Effector CD4-positive, alpha-beta T cell (primary cell): ENCODE data around the gene DLAT.
"Not testable (repeated sequence)": the region's sequence is repeated elsewhere in the genome, so short reads cannot be mapped to it uniquely, and the experiment has no call there.

Experiments used
- DNase-seq: peaks from one replicate; pipeline ENCODE4 v3.0.0-alpha.2; 2020
- total RNA-seq: gene quantifications from one replicate; lab custom pipeline; 2026; lab: John Stamatoyannopoulos, UW

The DLAT gene
- total RNA-seq: 29.3 reads per million, percentile 55 among the genes with 10 or more reads in this experiment

DNA sequence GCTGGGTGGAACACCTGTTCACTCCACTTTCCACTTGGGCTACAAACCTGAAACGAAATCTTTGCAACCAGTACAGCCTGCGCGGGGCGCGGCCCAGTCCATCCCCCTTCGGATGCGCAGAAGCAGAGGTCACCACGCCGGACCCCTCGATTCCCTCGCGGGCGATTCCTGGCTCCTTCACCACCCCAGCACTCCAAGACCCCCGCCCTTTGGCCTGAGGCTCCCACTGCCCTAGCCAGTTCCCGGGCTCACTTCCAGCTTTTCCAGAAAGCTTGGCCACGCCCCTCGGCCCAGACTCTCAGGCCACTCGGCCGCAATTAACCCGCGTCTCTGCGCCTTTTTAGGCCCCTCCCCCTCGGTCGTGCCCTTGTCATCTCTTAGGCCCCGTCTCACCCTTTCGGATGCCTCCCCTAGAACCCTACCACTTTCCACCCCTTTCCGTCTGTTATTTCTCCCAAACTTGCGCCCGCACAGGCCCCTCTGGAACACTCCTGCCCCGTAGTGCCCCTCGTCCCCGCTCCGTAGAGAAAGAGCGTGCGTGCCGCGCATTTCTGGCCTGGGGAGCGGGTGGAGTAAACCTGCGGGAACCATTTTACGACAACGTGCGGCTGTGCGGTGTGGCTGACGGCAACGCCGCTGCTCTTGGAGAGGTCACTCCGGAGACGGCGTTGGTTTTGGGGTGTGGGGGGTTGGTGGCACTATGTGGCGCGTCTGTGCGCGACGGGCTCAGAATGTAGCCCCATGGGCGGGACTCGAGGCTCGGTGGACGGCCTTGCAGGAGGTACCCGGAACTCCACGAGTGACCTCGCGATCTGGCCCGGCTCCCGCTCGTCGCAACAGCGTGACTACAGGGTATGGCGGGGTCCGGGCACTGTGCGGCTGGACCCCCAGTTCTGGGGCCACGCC lies at the start of gene DLAT:
TSS of gene DLAT (plus strand) at position 636 of the 906 bp plus-strand sequence. CDS start at position 701, 65 bp downstream.
- peak; percentile 80 for DNase-seq

DNA sequence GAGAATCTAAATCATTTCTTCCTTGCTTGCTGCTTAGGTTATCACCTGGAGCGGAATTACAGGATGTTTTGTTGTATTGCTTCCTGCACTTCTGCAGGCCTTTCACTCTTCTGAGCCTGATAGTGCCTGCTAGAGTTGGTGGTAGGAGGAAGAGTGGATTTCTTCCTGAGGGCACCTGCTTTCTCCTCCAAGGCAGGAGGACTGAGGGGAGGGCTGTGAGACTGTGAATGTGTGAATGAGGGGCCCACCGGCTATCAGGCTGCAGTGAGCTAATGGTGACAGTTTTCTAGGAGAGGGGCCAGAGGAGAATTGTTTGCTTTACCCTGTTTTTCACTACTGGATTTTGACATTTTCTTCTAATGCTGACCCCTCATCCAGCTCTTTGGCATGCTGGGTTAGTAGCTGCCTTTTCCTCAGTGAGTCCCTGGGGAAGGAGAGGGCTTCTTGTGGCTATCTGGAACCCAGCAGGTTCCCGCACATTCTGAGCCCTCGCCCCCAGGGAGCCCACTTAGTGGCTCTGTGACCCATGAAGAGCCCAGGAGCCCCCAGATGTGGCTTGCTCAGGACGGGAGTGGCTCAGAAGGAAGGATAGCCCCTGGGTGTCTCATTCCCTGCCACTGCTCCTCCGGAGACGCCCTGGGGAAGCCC lies 49.0 kb upstream of the DLAT start:
- DNase-seq: no peak

DNA sequence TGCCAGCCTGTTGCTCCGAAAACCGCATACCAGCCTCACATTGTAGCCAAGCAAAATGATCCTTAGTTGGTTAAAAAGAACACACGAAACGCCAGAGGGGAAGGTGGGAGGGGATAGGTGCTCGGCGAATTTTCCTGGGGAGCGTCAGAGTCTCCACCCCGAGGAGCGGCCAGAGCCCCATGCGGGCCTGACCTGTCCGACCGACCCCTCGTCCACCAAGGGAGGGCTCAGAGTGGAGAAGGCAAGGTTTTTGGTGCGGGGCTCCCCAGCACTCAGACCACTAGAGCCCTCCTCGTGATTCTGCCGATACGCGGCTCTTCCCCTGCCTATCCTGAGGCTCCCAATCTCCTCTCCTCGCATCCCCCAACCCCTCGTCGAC lies 48.5 kb upstream of the DLAT start:
- no peak for DNase-seq

DNA sequence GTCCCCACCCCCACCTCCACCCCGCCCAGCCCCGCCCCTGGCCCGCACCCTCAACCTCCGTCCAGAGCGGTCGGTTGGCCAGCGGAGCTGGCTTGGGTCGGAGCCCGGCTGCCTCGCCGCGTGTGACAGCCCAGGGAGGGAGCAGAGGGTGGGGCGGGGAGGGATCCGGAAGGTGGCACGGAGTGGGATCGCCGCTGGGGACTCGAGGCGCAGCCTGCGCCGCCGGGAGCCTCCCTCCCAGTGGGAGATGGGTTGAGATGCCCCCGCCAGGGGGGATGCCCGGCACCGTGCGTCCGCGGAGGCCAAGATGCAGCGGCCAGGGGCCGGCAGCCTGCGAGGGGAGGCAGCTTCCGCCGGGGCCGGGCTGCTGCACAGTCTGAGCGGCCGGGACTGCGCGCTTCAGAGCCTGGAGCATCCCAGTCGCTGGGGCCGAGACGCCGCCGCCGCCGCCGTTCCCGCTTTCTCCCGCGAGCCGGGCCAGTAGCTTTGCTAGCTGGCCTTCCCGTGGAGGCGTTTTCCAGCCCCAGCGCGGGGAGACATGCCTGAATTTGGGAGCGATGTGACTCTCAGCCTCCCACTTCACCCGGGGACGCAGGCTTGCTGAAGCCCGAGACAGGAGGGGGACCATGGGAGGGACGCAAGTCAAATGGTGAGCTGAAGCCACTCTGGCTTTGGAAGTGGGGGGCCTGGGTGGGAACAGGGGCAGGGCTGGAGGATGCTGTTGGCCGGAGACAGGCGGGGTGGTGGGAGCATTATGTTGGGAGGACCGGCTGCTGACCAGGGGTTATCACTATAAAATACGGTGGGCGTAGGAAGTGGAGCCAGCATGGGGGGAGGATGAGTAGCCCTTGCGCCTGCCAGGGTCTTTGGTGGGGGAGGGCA lies 47.8 kb upstream of the DLAT start:
- no peak for DNase-seq

DNA sequence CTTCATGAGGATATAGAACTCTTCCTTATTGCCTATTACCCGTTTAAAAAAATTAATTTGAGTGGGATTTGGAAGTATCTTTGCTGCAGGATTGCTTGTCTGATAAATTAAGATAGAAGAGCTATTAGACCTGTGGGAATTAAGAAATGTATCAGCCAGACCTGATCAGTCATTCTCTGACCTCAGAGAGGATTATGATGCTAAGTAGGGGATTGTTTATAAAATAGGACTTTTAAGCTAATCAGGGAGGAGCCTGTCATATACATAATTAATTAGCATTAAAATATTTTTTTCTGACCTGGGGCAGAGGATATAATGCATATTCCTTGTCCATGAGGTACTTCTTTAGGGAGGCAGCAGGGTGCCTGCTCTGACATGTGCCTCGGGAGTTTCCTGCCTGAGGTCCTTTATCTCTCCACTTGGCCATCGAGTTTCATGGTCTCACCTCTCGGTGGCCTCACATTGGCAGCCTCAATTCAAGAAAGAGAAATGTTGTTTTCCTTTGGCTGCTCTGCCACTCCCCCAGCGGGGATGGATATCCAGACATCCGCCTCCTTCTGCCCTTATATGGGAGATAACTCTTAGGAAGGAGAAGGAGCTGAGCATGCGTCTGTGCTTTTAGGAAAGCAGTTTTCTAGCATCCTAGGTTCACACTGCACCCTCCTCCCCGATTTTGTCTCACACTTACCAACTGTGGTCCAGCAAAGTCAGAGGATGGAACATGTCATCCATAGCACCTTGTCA lies 47.0 kb upstream of the DLAT start:
- DNase-seq: no peak

DNA sequence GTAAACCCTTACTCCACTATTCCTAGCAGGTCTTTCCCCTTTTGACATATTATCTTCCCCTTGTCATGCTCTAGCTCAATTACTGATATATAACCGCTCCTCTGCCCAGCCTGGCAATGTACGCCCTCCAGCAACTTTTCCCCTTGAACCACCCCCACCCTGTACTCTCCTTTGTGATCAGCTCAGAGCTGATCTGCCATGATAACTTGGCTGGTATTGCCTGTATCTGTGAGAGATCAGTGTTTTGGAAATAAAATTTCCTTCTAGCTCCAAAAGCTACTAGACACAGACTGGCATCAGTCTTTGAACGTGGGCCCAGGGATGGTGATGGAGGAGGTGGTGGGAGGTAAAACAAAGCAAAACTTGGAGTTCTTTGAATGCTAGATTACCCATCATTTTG lies 45.1 kb upstream of the DLAT start:
- DNase-seq: no peak

DNA sequence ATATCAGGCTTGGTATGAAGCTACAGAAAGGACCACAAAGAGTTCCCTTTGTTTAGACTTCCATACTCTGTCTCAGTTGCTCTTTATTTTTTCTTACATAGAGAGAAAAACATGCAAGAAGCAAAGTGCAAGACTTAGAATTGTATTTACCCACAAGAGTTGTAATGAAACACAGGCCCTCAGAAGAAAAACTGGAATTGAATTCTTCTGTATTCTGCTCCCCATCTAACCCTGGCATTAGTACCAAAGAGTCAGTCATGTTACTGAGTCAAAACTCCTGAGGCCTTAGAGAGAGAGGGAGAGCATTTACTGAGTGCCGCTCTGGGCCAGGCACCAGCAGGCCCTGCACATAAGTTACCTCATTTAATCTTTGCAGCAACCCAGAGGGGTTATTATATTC lies 43.9 kb upstream of the DLAT start:
- DNase-seq: no peak

DNA sequence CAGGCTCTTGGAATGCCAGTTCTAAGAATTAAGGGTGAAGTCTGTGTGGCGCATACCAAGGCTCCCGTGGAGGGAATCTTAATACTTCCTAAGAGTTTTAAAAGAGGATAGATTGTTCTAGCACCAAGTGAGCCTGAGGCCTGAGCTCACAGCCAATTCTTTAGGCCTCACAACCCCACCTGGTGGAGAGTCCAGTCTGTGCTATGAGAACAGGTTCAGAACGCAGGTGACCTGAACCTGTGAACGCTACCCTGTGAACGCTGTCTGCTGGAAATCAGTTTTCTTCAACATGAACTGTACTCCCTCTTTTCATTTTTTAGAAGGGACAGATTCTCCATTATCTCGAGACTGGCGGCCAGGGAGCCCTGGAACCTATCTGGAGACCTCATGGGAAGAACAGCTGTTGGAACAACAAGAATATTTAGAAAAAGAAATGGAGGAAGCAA lies 43.2 kb upstream of the DLAT start:
- peak; percentile 40 for DNase-seq

DNA sequence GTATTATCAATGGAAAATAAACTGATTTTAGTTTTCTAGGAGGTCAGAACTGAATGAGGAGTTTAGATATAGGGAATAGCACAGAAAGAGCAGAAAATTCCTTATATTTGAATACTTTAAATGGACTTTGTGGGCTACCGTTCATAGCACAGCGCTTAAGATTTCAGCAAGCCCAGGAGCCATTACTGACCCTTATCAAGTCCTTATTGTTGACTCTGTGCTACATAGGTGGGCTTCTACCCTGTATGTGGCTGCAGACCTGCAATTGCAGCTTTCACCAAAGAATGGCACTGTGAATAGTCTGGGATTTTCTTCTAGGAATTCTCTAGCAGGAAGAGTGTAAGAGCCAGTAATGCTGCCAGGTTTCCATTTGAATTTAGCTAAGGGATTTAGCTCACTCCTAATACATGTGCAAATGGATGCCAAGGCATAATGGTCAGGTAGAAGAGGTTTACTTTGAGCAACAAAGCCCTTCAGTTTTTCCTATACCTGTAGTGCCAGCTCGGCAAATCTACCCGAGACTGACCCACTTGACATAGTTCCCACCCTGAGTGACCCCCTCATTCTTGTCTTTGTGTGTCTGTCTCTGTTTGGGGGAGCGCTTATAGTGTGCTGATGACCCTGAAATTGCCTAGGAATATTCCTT lies 42.5 kb upstream of the DLAT start:
- no peak for DNase-seq

DNA sequence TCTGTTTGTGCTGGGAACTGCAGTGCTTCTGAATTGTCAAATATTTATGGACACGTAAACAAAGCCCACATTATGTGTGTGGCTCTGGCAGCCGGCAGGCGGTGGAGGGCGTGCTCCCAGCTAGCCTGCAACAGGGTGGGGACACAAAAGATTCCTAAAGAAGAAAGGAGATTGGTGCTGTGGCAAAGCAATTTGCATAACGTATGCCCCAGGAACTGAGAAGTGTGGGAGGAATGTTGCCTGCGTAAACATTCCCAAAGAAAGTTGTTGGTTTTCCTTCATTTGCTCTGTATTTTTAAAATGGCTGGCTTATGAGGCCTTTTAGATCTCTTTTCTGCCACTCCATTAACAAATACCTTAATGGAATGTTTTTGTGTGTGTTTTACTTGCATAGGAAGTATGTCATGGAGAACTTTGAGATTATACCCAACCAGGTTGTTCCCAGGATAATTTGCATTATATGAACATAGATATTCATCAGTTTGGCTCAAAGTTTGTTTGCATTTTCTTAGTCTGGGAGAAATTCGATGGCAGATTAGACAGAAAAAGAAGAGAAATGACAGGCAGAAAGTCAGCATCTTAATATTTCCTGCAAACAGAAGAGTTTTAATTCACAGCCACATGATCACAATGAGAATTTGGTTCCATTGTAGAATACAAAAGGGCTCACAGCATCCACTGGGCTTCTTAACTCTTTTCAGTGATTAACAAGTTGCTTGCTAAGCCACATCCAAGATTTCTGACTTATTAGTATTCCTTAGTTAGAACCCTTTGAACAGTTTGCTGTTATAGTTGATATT lies 41.8 kb upstream of the DLAT start:
- DNase-seq: no peak

DNA sequence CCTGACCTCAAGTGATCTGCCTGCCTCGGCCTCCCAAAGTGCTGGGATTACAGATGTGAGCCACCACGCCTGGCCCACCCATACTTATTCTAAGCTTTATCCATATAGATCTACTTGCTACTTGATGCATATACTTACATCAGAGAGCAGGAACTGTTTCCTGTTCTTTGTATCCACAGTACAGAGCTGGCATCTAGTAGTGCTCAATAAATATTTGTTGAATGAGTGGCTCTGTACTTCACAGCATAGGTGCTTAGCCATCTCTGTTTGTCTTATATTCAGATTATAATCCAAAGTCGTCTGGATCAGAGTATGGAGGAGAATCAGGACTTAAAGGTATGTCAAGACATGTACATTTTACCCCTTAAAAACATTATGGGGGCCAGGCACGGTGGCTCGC lies 38.6 kb upstream of the DLAT start:
- no peak for DNase-seq

DNA sequence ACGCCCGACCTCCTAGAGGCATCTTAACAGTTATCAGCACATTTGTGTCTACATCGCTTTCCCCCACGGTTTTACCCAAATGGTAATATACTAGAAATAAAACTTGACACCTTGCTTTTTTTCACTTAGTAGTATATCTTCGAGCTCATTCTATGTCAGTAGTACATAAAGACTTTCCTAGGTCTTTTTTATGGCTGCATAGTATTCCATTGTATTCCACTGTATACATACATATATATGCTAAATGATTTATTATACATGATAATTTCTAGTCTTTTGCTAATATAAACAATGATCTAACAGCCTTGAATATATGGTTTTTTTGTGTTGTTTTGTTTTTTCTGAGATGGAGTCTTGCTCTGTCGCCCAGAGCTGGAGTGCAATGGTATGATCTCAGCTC lies 34.8 kb upstream of the DLAT start:
- DNase-seq: no peak

DNA sequence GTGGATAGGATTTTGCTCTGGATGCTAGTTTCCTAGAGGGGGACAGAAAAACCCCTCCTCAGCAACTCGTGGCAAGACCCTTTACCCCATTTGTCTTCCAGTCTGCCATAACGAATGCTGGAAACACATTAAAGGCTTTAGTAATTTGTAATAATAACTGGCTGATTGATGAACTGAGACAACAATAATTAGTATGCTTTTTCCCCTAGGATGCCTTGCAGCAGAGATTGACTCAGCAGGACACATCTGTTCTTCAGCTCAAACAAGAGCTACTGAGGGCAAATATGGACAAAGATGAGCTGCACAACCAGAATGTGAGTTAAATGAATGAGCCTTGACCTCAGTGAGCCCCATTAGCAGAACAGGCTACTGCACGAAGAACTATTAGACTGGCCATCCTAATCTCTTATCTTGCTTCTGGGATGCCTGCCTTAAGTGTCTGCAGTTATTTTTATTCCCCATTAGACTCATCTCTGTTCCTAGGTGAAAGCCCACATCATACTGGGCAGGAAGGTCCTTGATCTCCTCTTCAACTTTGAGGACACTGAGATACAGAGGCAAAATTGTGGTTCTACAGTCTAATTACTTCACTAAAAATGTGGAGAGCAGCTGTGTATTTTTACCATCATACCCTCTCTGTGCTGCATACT lies 32.9 kb upstream of the DLAT start:
- no peak for DNase-seq

DNA sequence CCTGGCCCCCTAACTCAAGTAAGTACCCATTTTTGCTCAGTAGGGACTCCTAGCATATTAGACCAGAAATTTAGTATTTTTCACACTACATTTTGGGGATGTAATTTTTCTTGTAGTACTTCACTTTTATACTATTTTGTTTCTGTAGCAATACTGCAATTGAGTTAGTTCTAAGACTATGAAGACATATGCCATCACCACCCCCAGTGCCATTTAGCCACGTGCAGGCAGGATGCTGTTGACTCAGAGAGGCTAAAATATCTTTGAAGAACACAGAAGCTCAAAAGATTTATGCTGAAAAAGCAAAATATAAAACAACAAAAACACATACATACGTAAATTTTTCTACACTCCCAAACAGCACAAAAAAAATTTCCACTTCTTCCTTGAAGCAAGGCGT lies 29.1 kb upstream of the DLAT start:
- DNase-seq: no peak

DNA sequence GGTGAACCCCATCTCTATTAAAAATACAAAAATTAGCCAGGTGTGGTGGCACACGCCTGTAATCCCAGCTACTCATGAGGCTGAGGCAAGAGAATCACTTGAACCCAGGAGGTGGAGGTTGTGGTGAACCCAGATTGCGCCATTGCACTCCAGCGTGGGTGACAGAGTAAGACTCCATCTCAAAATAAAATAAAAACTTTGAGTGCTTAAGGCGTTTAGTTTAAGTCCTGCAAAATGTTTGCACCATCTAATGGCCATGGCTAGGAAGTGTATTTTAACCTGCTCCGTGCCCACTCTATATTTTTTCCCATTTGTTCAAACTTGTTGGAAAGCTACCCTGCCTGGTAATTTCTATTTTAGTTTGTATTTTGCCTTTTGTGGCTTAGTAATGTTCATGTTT lies 28.5 kb upstream of the DLAT start:
- not testable (repeated sequence) for DNase-seq

DNA sequence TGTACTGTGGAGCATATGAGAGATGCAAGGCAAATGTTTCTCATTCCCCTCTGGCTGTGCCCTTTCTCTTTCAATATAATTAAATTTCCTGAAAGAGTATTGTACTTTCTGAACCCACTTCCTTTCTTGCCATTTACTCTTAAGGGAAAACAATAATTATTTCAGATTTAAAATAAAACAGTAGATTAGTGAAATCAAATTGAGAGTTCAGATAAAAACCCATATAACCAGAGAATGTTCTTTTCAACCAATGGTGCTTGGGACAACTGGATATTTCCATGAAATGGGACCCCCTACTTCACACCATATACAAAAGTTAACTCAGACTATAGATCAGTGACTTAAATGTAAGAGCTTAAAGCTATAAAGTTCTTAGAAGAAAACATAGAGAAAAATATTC lies 26.1 kb upstream of the DLAT start:
- DNase-seq: no peak

DNA sequence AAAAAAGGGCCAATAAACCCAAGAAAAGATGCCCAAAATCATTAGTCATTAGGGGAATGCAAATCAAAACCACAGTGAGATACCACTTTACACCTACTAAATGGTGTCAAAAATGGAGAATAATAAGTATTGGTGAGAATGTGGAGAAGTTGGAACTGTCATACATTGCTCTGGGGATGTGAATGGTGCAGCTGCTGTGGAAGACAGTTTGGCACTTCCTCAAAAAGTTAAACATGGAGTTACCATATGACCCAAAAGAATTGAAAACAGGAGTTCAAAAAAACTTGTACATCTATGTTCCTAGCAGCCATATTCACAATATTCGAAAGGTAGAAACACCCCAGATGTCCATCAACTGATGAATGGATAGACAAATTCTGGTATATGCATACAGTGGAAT lies 24.5 kb upstream of the DLAT start:
- DNase-seq: no peak

DNA sequence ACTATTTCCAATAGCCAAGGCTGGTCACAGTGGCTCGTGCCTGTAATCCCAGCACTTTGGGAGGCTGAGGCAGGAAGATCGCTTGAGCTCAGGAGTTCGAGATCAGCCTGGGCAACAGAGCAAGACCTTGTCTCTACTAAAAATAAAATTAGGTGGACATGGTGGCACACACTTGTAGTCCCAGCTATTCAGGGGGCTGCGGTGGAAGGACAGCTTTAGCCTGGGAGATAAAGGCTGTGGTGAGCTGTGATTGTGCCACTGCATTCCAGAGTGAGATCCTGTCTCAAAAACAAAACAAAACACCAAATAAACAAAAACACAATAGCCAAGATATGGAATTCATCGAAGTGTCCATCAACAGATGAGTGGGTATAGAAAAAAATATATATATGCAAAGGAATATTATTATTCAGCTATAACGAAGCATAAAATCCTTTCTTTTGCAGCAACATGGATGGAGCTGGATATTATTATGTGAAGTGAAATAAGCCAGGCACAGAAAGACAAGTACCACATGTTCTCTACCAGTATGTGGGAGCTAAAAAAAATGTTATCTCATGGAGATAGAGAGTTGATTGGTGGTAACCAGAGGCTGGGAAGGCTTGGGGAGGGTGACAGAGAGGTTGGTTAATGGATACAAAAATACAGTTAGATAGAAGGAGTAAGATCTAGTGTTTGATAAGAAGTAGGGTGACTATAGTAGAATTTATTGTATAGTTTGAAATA lies 22.6 kb upstream of the DLAT start:
- DNase-seq: no peak

DNA sequence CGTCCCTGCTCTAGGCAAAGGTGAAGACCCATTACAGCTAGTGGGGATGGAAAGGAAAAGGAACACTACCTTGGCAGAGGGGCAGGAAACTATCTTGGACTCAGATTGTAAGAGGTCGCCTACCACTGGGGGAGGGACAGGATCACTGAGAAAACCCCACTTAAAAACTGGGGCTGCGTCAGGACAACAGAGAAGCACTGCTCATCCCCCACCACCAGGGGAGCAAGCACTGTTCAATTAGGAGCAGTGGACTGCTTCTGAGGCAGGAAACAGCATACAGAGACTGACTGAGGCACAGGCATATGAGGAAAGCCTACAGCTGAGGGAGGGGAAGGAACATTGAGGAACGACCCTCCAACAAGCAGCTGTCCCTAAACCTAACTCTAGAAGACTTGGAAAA lies 20.8 kb upstream of the DLAT start:
- no peak for DNase-seq
